Muscle layer of duodenum (tissue), 2 donors: ENCODE data around the gene IRX6.

ENCODE experiments used
- H3K27ac ChIP-seq: one replicate; pipeline ENCODE4 v1.7.0; 2013; ENCODE audit warnings: mild to moderate bottlenecking, low read length
- H3K27me3 ChIP-seq: one replicate; pipeline ENCODE4 v1.7.0; 2013; ENCODE audit warnings: low read depth, mild to moderate bottlenecking, control low read depth, low read length
- H3K36me3 ChIP-seq, 2 donors: one replicate each; pipeline ENCODE4 v1.7.0; 2013; ENCODE audit warnings: low read length in 2 of 2, control low read depth in 1 of 2, mild to moderate bottlenecking in 1 of 2; ENCODE audit not compliant: insufficient read depth in 2 of 2, control insufficient read depth in 1 of 2
- H3K4me1 ChIP-seq, 2 donors: one replicate each; pipeline ENCODE4 v1.7.0; 2013; ENCODE audit warnings: low read length in 2 of 2, mild to moderate bottlenecking in 2 of 2, control low read depth in 1 of 2, moderate library complexity in 1 of 2; ENCODE audit not compliant: insufficient read depth in 2 of 2, control insufficient read depth in 1 of 2
- H3K4me3 ChIP-seq, 2 donors: one replicate each; pipeline ENCODE4 v1.7.0; 2013; ENCODE audit warnings: low read length in 2 of 2, low read depth in 1 of 2, mild to moderate bottlenecking in 1 of 2
- H3K9me3 ChIP-seq, 2 donors: one replicate each; pipeline ENCODE4 v1.7.0; 2013; ENCODE audit warnings: low read length in 2 of 2, control low read depth in 1 of 2, mild to moderate bottlenecking in 1 of 2; ENCODE audit not compliant: control insufficient read depth in 1 of 2
- donor health status: healthy.

The IRX6 gene

DNA sequence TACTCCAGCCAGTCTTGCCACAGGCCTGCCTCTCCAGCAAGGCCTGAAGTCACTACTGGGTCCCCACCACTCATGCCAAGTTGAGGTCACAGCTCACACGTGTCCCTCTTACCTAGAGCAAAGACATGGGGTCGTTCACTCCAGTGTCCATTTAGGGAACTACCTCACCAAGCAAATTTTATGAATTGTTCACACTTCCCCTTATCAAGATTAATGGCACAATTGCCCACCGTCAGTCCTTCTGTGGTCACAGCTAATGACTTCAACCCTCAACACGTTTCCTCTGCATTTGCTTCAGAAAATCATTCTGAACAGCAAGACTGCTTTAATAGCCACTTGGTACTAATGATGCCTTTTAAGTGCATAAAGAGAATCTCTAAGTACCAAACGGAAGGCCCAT, 14.6 kb downstream of the IRX6 start:
- no peak overlapping the region for H3K27ac ChIP-seq
- no peaks in the 10 kb centered on the region for H3K4me1 ChIP-seq
- no peaks in the 10 kb centered on the region for H3K27me3 ChIP-seq
- H3K36me3 ChIP-seq: no peaks in the 10 kb centered on the region
- no peak overlapping the region for H3K4me3 ChIP-seq
- no peaks in the 10 kb centered on the region for H3K9me3 ChIP-seq

DNA sequence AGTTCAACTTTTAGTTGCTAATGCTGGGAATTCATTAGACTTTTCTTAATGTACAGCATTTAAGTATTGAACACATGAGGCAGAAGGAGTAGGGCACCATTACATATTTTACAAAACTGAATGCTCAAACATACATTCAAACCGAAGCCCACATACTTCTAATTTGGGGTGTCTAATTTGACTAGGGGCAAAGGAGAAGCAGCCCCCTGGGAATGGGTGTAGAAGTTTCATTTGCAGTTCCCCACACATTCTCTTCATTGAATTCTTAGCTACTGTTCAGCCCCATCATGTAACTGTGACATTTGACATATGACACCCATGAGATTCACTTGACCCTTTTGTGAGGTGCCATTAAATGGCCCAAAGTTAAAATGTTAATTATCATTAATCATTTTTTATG, 16.4 kb downstream of the IRX6 start:
- H3K4me3 ChIP-seq: no peak overlapping the region
- H3K4me1 ChIP-seq: no peaks in the 10 kb centered on the region
- no peaks in the 10 kb centered on the region for H3K36me3 ChIP-seq
- no peak overlapping the region for H3K27ac ChIP-seq
- no peaks in the 10 kb centered on the region for H3K9me3 ChIP-seq
- no peaks in the 10 kb centered on the region for H3K27me3 ChIP-seq

DNA sequence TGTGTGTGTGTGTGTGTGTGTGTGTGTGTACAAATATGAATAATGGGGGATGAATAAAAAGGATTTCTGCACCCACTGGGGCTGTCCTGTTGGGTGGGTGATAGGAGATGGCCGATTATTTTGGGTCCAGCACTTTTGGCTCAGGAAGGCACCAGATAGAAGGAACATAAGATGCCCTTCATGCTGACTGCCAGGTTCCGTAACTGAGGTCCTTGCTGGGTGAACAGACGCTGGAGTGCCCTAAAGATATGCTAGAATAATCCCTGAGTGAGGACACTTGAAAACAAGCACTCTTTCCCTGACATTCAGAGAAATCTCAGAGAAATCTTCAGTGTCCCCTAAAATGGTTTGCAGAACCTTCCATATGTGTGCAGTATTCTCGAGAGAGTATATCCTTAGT, 17.7 kb downstream of the IRX6 start:
- no peak overlapping the region for H3K4me3 ChIP-seq
- no peaks in the 10 kb centered on the region for H3K4me1 ChIP-seq

DNA sequence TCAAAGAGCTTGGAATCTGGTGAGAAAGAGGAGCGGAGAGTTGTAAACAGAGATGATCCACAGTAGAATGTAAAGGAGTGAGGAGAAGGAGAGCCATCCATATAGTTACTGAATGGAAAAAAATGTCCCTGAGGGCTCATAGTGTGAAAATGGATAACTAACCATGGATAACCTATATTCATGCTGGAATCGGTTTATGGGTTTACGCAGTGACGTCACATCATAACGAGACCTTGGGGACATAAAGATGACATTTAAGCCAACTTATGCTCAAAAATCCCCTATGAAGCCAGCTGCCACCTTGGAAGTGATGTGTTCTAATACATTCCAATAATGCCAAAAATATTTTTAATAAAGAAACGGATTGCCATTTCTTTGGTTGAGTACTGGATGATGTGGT, 22.5 kb downstream of the IRX6 start:
- H3K36me3 ChIP-seq: no peaks in the 10 kb centered on the region

More for the DNA sequence above, 17.7 kb downstream of the IRX6 start:
- Histone ChIP-seq H3K27ac (no peak overlapping the region), H3K36me3 (no peaks in the 10 kb centered on the region), H3K27me3 (no peaks in the 10 kb centered on the region), H3K9me3 (no peaks in the 10 kb centered on the region)

DNA sequence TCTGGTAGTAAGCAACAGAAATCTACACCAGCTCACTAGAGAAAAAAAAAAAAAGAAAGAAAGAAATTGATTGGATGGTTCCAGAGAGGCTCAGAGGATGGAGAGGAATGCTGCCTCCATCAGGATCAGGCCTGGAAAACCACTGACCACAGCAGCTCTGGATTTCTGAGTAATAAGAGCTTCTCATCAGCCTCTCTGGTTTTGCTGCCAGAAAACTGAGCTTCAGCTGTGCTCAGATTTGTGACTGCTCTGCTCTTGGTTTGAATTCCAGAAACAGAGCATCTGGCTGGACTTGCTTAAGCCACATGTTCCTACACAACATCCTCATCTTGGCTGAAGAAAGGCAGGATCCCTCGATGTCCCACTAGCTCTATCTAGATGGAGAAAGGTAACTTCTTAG, 25.9 kb downstream of the IRX6 start:
- Histone ChIP-seq H3K4me3 (no peak overlapping the region), H3K4me1 (no peaks in the 10 kb centered on the region), H3K36me3 (no peaks in the 10 kb centered on the region), H3K27ac (no peak overlapping the region), H3K27me3 (no peaks in the 10 kb centered on the region), H3K9me3 (peaks cover 0 to 13% of the 10 kb centered on the region in 2 donors)

More for the DNA sequence above, 22.5 kb downstream of the IRX6 start:
- Histone ChIP-seq H3K4me1 (no peaks in the 10 kb centered on the region), H3K9me3 (peaks cover 0 to 6% of the 10 kb centered on the region in 2 donors), H3K27ac (no peak overlapping the region), H3K4me3 (no peak overlapping the region), H3K27me3 (no peaks in the 10 kb centered on the region)

DNA sequence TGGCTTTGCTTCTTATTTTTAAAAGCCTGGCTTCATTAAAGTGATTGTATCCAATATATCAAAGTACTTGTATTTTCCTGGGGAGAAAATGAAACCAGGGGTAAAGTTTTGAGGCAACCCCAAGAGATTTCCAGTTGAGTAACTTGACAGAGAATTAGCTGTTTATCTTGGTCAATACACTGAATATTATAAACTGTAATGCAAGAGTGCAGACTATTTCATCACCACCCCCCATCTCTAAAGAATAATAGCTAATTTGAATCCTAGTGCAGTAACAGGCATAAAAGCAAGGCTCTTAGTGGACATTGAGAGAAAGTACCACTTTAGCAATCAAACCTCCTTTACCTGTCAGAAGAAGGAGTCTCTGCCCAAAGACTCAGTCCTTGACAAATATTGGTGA, 27.0 kb downstream of the IRX6 start:
- Histone ChIP-seq H3K36me3 (no peaks in the 10 kb centered on the region), H3K4me1 (no peaks in the 10 kb centered on the region), H3K27ac (no peak overlapping the region), H3K4me3 (no peak overlapping the region), H3K9me3 (peaks cover 0 to 13% of the 10 kb centered on the region in 2 donors), H3K27me3 (no peaks in the 10 kb centered on the region)

DNA sequence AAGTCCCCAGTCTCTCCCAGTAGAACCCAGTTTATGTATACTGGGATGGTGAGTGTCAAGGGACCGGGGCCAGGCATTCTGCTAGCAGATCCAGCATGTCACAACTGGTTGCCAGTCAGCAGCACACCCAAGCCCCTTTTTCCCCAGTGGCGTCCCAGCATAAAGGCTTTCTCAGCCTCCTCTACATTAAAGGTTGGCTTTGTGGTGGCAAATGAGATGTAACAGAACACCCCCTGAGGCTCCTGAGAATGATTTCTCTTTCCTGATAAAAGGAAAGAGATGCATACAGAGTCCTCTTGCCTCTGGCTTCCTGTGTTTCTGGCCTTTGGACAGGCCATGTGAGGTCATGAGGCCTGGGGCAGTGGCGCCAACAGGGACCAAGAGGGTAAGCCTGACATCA, 27.9 kb downstream of the IRX6 start:
- no peak overlapping the region for H3K27ac ChIP-seq
- peaks cover 0 to 13% of the 10 kb centered on the region in 2 donors for H3K9me3 ChIP-seq
- H3K4me1 ChIP-seq: no peaks in the 10 kb centered on the region
- H3K4me3 ChIP-seq: no peak overlapping the region
- no peaks in the 10 kb centered on the region for H3K27me3 ChIP-seq
- no peaks in the 10 kb centered on the region for H3K36me3 ChIP-seq

DNA sequence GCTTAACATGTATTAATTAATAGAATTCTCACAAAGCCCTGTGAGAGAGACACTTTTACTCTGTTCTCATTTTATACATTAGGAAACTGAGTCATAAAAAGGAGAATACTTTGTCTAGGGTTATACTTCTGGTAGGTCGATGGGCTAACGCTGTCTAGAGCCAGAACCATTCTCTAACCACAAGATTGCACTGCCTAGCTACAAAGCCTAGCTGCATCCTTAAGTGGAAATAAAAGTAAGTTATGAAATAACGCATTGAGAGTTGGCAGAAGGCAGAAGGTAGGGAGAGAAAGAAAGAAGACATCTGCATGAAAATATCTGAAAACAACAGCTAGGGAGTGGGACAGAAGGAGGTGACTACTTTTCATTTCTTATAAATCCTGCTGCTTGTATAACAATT, 33.2 kb downstream of the IRX6 start:
- peaks cover 0 to 7% of the 10 kb centered on the region in 2 donors for H3K9me3 ChIP-seq
- H3K4me1 ChIP-seq: no peaks in the 10 kb centered on the region

DNA sequence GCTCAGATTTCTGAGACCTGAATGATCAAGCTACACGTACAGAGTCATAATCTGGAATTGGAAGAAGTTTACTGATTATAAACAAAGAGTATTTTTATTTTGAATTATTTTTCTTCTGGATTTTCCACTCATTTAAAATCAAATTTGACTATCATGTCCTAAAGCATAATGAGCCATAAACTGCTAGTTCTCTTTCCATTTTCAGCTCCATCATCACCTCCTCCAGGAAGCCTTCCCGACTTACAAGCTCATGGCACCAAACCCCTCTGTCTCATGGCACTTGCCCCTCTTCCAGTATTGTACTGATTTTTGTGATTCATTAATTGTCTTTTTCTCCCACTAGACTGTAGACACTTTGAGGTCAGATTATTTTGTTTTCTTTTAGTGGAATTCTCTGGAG, 35.9 kb downstream of the IRX6 start:
- H3K9me3 ChIP-seq: no peaks in the 10 kb centered on the region
- H3K36me3 ChIP-seq: no peaks in the 10 kb centered on the region
- no peak overlapping the region for H3K27ac ChIP-seq
- H3K27me3 ChIP-seq: no peaks in the 10 kb centered on the region
- no peak overlapping the region for H3K4me3 ChIP-seq
- no peaks in the 10 kb centered on the region for H3K4me1 ChIP-seq

More for the DNA sequence above, 33.2 kb downstream of the IRX6 start:
- Histone ChIP-seq H3K27ac (no peak overlapping the region), H3K27me3 (no peaks in the 10 kb centered on the region), H3K4me3 (no peak overlapping the region), H3K36me3 (no peaks in the 10 kb centered on the region)

DNA sequence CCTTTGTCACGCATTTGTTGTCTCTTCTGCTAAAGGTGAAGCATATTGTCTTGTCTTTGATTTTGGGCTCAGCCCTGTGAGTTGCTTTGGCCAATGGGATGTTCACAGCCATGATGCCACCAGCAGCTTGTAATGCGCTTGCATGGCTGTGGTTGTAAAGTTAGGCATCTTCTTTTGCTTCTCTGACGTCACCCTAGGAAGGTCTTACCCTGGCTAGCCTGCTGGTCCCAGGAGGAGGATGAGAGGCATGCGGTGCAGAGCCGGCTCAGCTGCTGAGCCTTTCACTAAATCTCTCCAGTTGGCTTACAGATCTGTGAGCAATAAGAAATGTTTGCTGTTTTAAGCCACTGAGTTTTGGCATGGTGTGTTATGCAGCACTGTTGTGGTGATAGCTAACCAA, 40.8 kb downstream of the IRX6 start:
- no peaks in the 10 kb centered on the region for H3K9me3 ChIP-seq
- H3K4me1 ChIP-seq: no peaks in the 10 kb centered on the region
- H3K36me3 ChIP-seq: no peaks in the 10 kb centered on the region
- H3K4me3 ChIP-seq: no peak overlapping the region
- H3K27ac ChIP-seq: no peak overlapping the region
- H3K27me3 ChIP-seq: peaks cover 5% of the 10 kb centered on the region

DNA sequence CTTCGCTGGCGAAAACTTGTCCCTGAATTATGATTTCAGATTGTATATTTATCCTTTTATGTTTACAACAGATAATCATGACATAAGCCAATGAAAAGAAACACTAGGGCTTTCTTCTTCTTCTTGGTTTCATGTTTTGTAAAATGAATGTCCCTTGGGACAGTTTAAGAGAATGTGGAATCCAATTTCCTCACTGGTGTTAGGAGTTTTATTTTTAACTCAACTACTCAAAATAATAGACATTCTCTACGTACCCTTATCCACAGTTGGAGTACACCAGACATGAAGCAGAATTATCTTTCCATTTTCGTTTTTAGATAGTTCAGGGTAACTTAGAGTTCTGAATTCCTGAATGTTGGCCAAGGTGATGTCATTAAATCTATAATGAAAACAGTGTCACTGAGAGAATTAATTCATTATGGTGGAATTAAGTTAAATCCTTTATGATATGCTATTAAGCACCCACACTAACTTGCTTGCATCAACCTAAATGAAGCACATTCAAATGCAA, 43.4 kb downstream of the IRX6 start:
- Histone ChIP-seq H3K9me3 (no peaks in the 10 kb centered on the region), H3K4me3 (no peak overlapping the region), H3K36me3 (no peaks in the 10 kb centered on the region), H3K27ac (no peak overlapping the region), H3K27me3 (peaks cover 5% of the 10 kb centered on the region), H3K4me1 (peaks cover 0 to 4% of the 10 kb centered on the region in 2 donors)

DNA sequence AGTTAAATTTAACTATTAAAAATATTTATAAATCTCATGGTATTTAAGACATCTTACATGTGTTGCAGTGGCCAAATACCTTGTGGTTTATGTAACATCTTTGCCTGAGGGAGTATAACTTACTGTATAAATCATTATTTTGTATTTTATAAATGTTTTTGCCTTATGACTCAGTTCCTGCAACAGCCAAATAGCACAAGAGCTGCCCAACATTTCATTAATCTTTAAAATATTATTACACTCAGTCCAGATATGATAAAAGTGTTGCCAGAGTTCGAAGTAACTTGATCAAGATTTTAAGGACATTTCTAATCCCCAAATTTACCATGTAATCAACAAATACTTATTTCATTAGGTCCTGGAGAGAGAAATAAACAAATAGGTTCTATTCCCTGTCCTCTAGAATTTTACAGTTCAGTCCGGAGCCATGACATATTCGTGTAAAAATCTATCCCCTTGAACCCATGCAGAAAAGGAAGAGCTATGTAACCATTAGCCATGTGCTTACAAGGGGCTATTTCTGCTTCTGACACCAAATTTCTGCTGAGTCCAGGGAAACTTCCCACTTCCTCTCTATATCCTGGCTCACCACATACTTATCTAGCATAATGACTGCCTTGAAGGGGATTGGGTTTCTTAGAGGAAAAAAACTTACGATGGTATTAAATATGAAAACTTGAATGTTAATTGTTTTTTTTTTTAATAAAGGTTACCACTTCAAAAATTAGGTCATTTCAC, 44.0 kb downstream of the IRX6 start:
- Histone ChIP-seq H3K27ac (no peak overlapping the region), H3K36me3 (no peaks in the 10 kb centered on the region), H3K9me3 (no peaks in the 10 kb centered on the region), H3K4me3 (no peak overlapping the region), H3K4me1 (peaks cover 0 to 4% of the 10 kb centered on the region in 2 donors), H3K27me3 (peaks cover 5% of the 10 kb centered on the region)
